ENCODE data around the gene GJD4. TPM values are rescaled to one million over a fixed set of nuclear protein-coding genes. Genes with fewer than 3 reads are reported as not detected.

GJD4 gene
- total RNA-seq, 4 donors from 2014 or later, result not detected

DNA sequence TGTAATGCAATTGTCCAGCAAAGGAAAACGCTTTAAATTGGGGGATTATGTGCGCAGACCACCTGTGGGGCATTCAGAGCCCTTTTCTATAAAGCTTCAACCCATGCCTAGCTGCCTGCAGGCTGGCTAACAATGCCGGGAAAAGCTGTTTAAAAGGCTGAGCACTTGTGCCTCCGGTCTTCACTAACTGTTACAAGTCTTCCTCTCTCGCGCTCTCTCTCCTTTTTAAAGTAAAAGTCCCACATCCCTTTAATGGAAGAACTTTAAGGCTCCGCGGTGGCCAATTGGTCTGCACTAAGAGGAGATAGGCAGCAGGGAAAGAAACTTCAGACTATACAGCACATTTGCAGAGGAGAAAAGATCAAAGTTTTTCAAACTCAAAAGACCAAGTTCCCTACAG lies 32.3 kb downstream of the GJD4 start:
- no peak for DNase-seq (ENCODE audit: extremely low spot score)
- H3K4me3 ChIP-seq, result no peak overlapping the region
- TF ChIP-seq EP300 (IDR thresholded peaks at IDR 0.05), result no peak
- TF ChIP-seq CTCF (IDR thresholded peaks at IDR 0.05), result no peak
- TF ChIP-seq POLR2A (IDR thresholded peaks at IDR 0.05; ENCODE audit: low read depth), result no peak
- no peak for TF ChIP-seq POLR2AphosphoS5 (IDR thresholded peaks at IDR 0.05)
- no peaks in the 10 kb centered on the region for H3K9me3 ChIP-seq
- no peaks in the 10 kb centered on the region for H3K36me3 ChIP-seq
- H3K4me1 ChIP-seq, result peaks cover 22 to 60% (median 38%) of the 10 kb centered on the region in 4 donors
- H3K27ac ChIP-seq (replicated peaks in 1 of 4), result no peak overlapping the region
- intact Hi-C loops (cut with DNase I), result loop anchor here (5.0 kb wide), 1 partner anchor 1245 kb away; no protein-coding TSS in a partner anchor
- 72% methylated on average over 8 of the region's 8 CpGs for WGBS
- H3K27me3 ChIP-seq, result no peaks in the 10 kb centered on the region

- Histone ChIP-seq H3K27ac (replicated peaks in 1 of 4) (no peak overlapping the region), H3K27me3 (no peaks in the 10 kb centered on the region), H3K36me3 (no peaks in the 10 kb centered on the region), H3K4me1 (peaks cover 24 to 66% (median 43%) of the 10 kb centered on the region in 4 donors), H3K9me3 (no peaks in the 10 kb centered on the region), H3K4me3 (no peak overlapping the region)
- 89% methylated on average over 4 of the region's 4 CpGs for WGBS
- no peak for DNase-seq (ENCODE audit: extremely low spot score)
- TF ChIP-seq EP300 (IDR thresholded peaks at IDR 0.05) (no peak), POLR2AphosphoS5 (IDR thresholded peaks at IDR 0.05) (no peak), POLR2A (IDR thresholded peaks at IDR 0.05; ENCODE audit: low read depth) (no peak), CTCF (IDR thresholded peaks at IDR 0.05) (no peak)
- intact Hi-C loops (cut with DNase I), result loop anchor here (5.0 kb wide), 1 partner anchor 1244 kb away; no protein-coding TSS in a partner anchor
Measured at GRCh38 chr10:35638101-35638500, 33.0 kb downstream of the GJD4 start.

GRCh38 chr10:35639021-35639727 lies 34.0 kb downstream of the GJD4 start:
- no peaks in the 10 kb centered on the region for H3K9me3 ChIP-seq
- H3K27ac ChIP-seq (replicated peaks in 1 of 4), result no peak overlapping the region
- DNase-seq (ENCODE audit: extremely low spot score), result no peak
- TF ChIP-seq EP300 (IDR thresholded peaks at IDR 0.05) (no peak), POLR2A (IDR thresholded peaks at IDR 0.05; ENCODE audit: low read depth) (no peak), POLR2AphosphoS5 (IDR thresholded peaks at IDR 0.05) (no peak), CTCF (IDR thresholded peaks at IDR 0.05) (no peak)
- intact Hi-C loops (cut with DNase I), result loop anchor here (5.0 kb wide), 1 partner anchor 1243 kb away; no protein-coding TSS in a partner anchor
- peaks cover 24 to 75% (median 48%) of the 10 kb centered on the region in 4 donors for H3K4me1 ChIP-seq
- H3K4me3 ChIP-seq, result peak overlapping the region; percentile 86 to 92 (median 89)
- H3K27me3 ChIP-seq, result no peaks in the 10 kb centered on the region
- H3K36me3 ChIP-seq, result no peaks in the 10 kb centered on the region
- 74% methylated on average over 4 of the region's 57 CpGs for WGBS

DNA sequence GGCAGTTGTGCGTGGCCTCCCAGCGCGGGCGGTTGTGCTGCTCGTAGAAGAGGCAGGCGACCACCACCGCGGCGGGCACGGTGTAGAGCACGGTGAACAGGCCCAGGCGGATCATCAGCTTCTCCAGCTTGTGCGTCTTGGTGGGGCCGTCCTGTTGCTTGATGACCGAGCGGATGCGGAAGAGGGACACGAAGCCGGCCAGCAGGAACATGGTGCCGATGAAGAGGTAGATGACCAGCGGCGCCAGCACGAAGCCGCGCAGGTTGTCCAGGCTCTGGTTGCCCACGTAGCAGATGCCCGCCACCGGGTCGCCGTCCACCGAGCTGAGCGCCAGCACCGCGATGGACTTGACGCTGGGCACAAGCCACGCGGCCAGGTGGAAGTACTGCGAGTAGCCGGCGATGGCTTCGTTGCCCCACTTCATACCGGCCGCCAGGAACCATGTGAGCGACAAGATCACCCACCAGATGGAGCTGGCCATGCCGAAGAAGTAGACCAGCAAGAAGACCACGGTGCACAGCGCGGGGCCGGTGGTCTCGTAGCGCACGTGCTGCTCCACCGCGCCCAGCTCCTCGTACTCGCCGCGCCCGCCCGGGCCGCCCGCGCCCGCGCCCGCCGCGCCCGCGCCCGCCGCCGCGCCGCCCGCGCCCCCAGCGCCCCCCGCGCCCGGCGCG lies 34.7 kb downstream of the GJD4 start:
- 44% methylated on average over 5 of the region's 83 CpGs for WGBS
- TF ChIP-seq EP300 (IDR thresholded peaks at IDR 0.05) (no peak), CTCF (IDR thresholded peaks at IDR 0.05) (peak in 1 of 3 experiments; percentile 22)
- Histone ChIP-seq H3K27ac (replicated peaks in 1 of 4) (peak overlapping the region in 2 of 4 donors; percentile 42 to 74), H3K36me3 (no peaks in the 10 kb centered on the region), H3K4me1 (peaks cover 24 to 79% (median 52%) of the 10 kb centered on the region in 4 donors), H3K27me3 (no peaks in the 10 kb centered on the region), H3K4me3 (peak overlapping the region; percentile 86 to 92 (median 89)), H3K9me3 (no peaks in the 10 kb centered on the region)
- no peak for DNase-seq (ENCODE audit: extremely low spot score)
- intact Hi-C loops (cut with DNase I), result loop anchor here (5.0 kb wide), 1 partner anchor 1242 kb away; no protein-coding TSS in a partner anchor
